ENCODE measurements around the gene JAK1. TPM values are rescaled to one million over a fixed set of nuclear protein-coding genes. Genes with fewer than 3 reads are reported as not detected.
"Not testable (repeated sequence)": the region's sequence is repeated elsewhere in the genome, so short reads cannot be mapped to it uniquely, and the experiment has no call there.

Gene JAK1
- total RNA-seq, 2 donors from 2014 or later, result 83.7 to 98.7 TPM

GRCh38 chr1:64830030-64830651 lies 136.2 kb downstream of the JAK1 start:
- DNase-seq (no peak), ATAC-seq (no peak)
- intact Hi-C loops (cut with DNase I), result no loop called here

GRCh38 chr1:64829411-64830029 lies 136.8 kb downstream of the JAK1 start:
- ATAC-seq (peak; percentile 53 to 59), DNase-seq (no peak)
- intact Hi-C loops (cut with DNase I), result loop anchor here (5.0 to 10.0 kb wide), 3 partner anchors 82 to 145 kb away; partner anchors contain the start of gene RAVER2 (in 2 of the 2)

- DNase-seq (no peak), ATAC-seq (no peak)
- intact Hi-C loops (cut with DNase I), result loop anchor here (5.0 to 10.0 kb wide), 3 partner anchors 82 to 144 kb away; partner anchors contain the start of gene RAVER2 (in 2 of the 2)
Observed at GRCh38 chr1:64828829-64829228, 137.5 kb downstream of the JAK1 start.

- DNase-seq, result no peak
- no peak for ATAC-seq
- intact Hi-C loops (cut with DNase I), result loop anchor here (5.0 to 10.0 kb wide), 3 partner anchors 80 to 142 kb away; partner anchors contain the start of gene RAVER2 (in 2 of the 2)
Observed at GRCh38 chr1:64826991-64827390, 139.4 kb downstream of the JAK1 start.

- ATAC-seq (peak; percentile 72 to 79), DNase-seq (no peak)
- intact Hi-C loops (cut with DNase I), result loop anchor here (1.0 to 10.0 kb wide), 4 partner anchors 79 to 553 kb away; partner anchors contain the start of gene RAVER2 (in 1 of the 2)
Observed at GRCh38 chr1:64823691-64824476, 142.5 kb downstream of the JAK1 start.

GRCh38 chr1:64822621-64823020 lies 143.7 kb downstream of the JAK1 start:
- DNase-seq, result no peak
- peak in 1 of 2 donors; percentile 42 for ATAC-seq
- intact Hi-C loops (cut with DNase I), result loop anchor here (1.0 to 10.0 kb wide), 3 partner anchors 78 to 138 kb away; partner anchors contain the start of gene RAVER2 (in 1 of the 2)

GRCh38 chr1:64820572-64820971 lies 145.8 kb downstream of the JAK1 start:
- intact Hi-C loops (cut with DNase I), result loop anchor here in 1 of 2 donors (10.0 kb wide), 2 partner anchors 76 to 136 kb away; partner anchors contain the start of gene RAVER2
- not testable (repeated sequence) for ATAC-seq, DNase-seq

GRCh38 chr1:64817364-64817763 lies 149.0 kb downstream of the JAK1 start:
- DNase-seq; ATAC-seq; intact Hi-C loops (cut with DNase I): not testable (repeated sequence)

GRCh38 chr1:64814427-64814826 lies 151.9 kb downstream of the JAK1 start:
- intact Hi-C loops (cut with DNase I), result no loop called here
- ATAC-seq, result no peak
- DNase-seq, result no peak

GRCh38 chr1:64811131-64811530 lies 155.2 kb downstream of the JAK1 start:
- DNase-seq (no peak), ATAC-seq (no peak)
- intact Hi-C loops (cut with DNase I), result no loop called here

GRCh38 chr1:64810001-64810400 lies 156.3 kb downstream of the JAK1 start:
- DNase-seq, result no peak
- intact Hi-C loops (cut with DNase I), result no loop called here
- no peak for ATAC-seq

GRCh38 chr1:64809309-64809708 lies 157.0 kb downstream of the JAK1 start:
- intact Hi-C loops (cut with DNase I), result no loop called here
- DNase-seq (no peak), ATAC-seq (no peak)

GRCh38 chr1:64801851-64802523 lies 164.4 kb downstream of the JAK1 start:
- no peak for ATAC-seq
- intact Hi-C loops (cut with DNase I), result no loop called here
- no peak for DNase-seq

- ATAC-seq (no peak), DNase-seq (no peak)
- intact Hi-C loops (cut with DNase I), result no loop called here
Observed at GRCh38 chr1:64798872-64799271, 167.5 kb downstream of the JAK1 start.

- intact Hi-C loops (cut with DNase I), result no loop called here
- DNase-seq (no peak), ATAC-seq (no peak)
Observed at GRCh38 chr1:64790832-64791487, 175.4 kb downstream of the JAK1 start.

Measured in left cardiac atrium (tissue), 4 donors.